Measurements from ENCODE around the gene OSER1. TPM values are rescaled to one million over a fixed set of nuclear protein-coding genes. Genes with fewer than 3 reads are reported as not detected.

OSER1 gene
- polyA plus RNA-seq, 1 of the 3 experiments (the other 2 are of a cell fraction): 22.3 TPM

DNA sequence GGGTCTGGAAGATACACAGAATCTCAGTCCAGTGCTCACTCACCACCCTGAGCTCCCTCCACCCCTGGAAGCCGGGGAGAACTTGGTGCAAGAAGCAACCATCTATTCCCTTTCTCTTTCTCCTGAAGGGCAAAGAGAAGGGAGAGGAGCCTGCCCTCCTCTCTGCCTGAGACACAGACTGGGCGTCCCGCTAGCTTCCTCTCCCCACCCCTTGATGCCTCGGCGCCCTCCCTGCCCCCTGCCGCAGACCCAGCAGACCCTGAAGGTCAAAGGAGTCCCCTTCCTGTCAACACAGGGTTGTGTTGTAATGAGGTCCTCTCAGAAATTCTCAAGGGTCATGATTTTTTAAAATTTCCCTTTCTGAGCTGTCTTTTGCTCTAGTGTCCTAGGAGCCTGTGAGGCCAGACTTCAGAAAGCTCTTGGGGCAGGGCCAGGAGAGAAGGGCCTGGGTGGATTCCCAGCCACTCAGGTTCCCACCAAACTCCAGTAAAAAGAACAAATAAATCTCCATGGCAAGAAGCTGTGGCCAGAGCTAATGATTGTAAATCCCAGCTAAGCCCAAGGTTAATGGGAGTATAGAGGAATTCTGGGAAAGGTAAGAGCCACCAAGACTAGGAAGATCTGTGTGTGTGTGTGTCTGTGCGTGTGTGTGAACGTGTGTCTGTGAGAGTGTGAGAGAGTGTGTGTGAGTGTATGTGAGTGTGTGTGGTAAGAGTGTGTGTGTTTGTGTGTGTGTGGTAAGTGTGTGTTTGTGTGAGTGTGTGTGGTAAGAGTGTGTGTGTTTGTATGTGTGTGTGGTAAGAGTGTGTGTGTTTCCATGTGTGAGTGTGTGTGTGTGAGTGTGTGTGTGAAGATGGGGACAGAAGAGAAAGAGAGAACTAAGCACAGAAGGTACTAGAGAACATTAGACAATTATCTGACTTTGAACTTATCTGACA, 22.5 kb downstream of the OSER1 start:
- TF ChIP-seq JUND (IDR thresholded peaks at IDR 0.05): no peak
- no peak for TF ChIP-seq SMC3 (IDR thresholded peaks at IDR 0.05; ENCODE audit: low read depth, low read length)
- TF ChIP-seq NFIC (IDR thresholded peaks at IDR 0.05; ENCODE audit: borderline replicate concordance): no peak
- TF ChIP-seq, protein P1, sequence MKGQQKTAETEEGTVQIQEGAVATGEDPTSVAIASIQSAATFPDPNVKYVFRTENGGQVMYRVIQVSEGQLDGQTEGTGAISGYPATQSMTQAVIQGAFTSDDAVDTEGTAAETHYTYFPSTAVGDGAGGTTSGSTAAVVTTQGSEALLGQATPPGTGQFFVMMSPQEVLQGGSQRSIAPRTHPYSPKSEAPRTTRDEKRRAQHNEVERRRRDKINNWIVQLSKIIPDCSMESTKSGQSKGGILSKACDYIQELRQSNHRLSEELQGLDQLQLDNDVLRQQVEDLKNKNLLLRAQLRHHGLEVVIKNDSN (IDR thresholded peaks at IDR 0.05; ENCODE audit: borderline replicate concordance, low read depth): no peak
- TF ChIP-seq, protein P2, sequence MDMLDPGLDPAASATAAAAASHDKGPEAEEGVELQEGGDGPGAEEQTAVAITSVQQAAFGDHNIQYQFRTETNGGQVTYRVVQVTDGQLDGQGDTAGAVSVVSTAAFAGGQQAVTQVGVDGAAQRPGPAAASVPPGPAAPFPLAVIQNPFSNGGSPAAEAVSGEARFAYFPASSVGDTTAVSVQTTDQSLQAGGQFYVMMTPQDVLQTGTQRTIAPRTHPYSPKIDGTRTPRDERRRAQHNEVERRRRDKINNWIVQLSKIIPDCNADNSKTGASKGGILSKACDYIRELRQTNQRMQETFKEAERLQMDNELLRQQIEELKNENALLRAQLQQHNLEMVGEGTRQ (IDR thresholded peaks at IDR 0.05; ENCODE audit: borderline replicate concordance, low read depth, low read length): no peak
- TF ChIP-seq CHD2 (IDR thresholded peaks at IDR 0.05; ENCODE audit: low read length, partially characterized antibody): no peak
- TF ChIP-seq TEAD4 (IDR thresholded peaks at IDR 0.05; ENCODE audit: borderline replicate concordance, insufficient read depth): no peak
- TF ChIP-seq RXRA (IDR thresholded peaks at IDR 0.05; ENCODE audit: borderline replicate concordance, low read depth): no peak
- TF ChIP-seq YY1 (IDR thresholded peaks at IDR 0.05; ENCODE audit: low read depth): no peak
- TF ChIP-seq, protein P3, sequence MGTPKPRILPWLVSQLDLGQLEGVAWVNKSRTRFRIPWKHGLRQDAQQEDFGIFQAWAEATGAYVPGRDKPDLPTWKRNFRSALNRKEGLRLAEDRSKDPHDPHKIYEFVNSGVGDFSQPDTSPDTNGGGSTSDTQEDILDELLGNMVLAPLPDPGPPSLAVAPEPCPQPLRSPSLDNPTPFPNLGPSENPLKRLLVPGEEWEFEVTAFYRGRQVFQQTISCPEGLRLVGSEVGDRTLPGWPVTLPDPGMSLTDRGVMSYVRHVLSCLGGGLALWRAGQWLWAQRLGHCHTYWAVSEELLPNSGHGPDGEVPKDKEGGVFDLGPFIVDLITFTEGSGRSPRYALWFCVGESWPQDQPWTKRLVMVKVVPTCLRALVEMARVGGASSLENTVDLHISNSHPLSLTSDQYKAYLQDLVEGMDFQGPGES (IDR thresholded peaks at IDR 0.05; ENCODE audit: low read depth, low read length): no peak
- TF ChIP-seq MEF2A (IDR thresholded peaks at IDR 0.05; ENCODE audit: borderline replicate concordance, low read depth): no peak
- 41% methylated on average over 8 of the region's 8 CpGs for WGBS (ENCODE audit: low lambda C conversion rate)
- H3K36me3 ChIP-seq (replicated peaks in 1 of 2; ENCODE audit: control insufficient read depth in 1 of 2, insufficient read depth in 2 of 2, low read length in 1 of 2): no peaks in the 10 kb centered on the region
- peak overlapping the region; percentile 98 for H2AFZ ChIP-seq (ENCODE audit: low read depth)
- no peaks in the 10 kb centered on the region for H3K9me2 ChIP-seq
- H3K9ac ChIP-seq: peak overlapping the region; percentile 72; the same call in 1 of the 2 replicates
- no peaks in the 10 kb centered on the region for H3K79me2 ChIP-seq (ENCODE audit: insufficient read depth)
- no peaks in the 10 kb centered on the region for H3K27me3 ChIP-seq (ENCODE audit: insufficient read depth)
- peaks cover 11 to 16% of the 10 kb centered on the region in 2 experiments; a peak in 2 of 4 replicates for H3K4me1 ChIP-seq (ENCODE audit: control insufficient read depth in 1 of 2, insufficient read depth in 2 of 2, low read depth in 1 of 2, low read length in 1 of 2)
- peak overlapping the region in 1 of 2 experiments; percentile 60; a peak in 2 of 4 replicates for H3K4me3 ChIP-seq (ENCODE audit: low read depth in 2 of 2, low read length in 1 of 2)
- H3F3A ChIP-seq (replicated peaks; ENCODE audit: insufficient read depth): no peaks in the 10 kb centered on the region
- DNase-seq: no peak
- peak overlapping the region; percentile 54 to 78; a peak in 3 of 4 replicates for H3K27ac ChIP-seq (ENCODE audit: low read depth in 2 of 2, low read length in 1 of 2)
- no peaks in the 10 kb centered on the region for H3K9me3 ChIP-seq
- CTCF ChIA-PET: interaction anchor here (0.7 to 19.9 kb wide), 6 partner anchors 9 to 76 kb away, joined by 3 to 618 read pairs (median 4); no protein-coding TSS in a partner anchor
- peak overlapping the region; percentile 95 for H3K4me2 ChIP-seq
- H4K20me1 ChIP-seq (ENCODE audit: insufficient read depth): no peaks in the 10 kb centered on the region
- POLR2A ChIA-PET: interaction anchor here (1.4 kb wide), 1 partner anchor 72 kb away, joined by 5 read pairs; no protein-coding TSS in a partner anchor

Data from SK-N-SH (cell line).